Activated B cell treated with CpG ODN at 0.5 μM for 24 hours (primary cell): Measurements from ENCODE around the gene COL18A1. TPM values are rescaled to one million over a fixed set of nuclear protein-coding genes. Genes with fewer than 3 reads are reported as not detected.

Experiments
- ATAC-seq: fragments of 200-7000 bp; cut with Tn5 transposase; one replicate; pipeline ENCODE4 v1.10.0; 2021; ENCODE audit warnings: low read depth, mild to moderate bottlenecking, moderate library complexity
- CTCF ChIA-PET: fragments of 350-600 bp; sonication (Branson Sonifier 250); formaldehyde crosslinking; loops from one replicate; lab custom pipeline; 2021; ENCODE audit warnings: antibody characterized with exemption; lab: Charles Lee
- POLR2A ChIA-PET: fragments of 350-600 bp; sonication (Branson Sonifier 250); formaldehyde crosslinking; loops from one replicate; lab custom pipeline; 2021; ENCODE audit warnings: antibody characterized with exemption; lab: Charles Lee
- DNase-seq: peaks from one replicate; pipeline ENCODE4 v3.0.0; 2022
- H3K27ac Mint-ChIP-seq: one replicate; pipeline ENCODE4 v1.8.0; 2020; ENCODE audit warnings: mixed read lengths
- H3K27me3 Mint-ChIP-seq: one replicate; pipeline ENCODE4 v1.8.0; 2021; ENCODE audit warnings: mixed read lengths
- H3K36me3 Mint-ChIP-seq: one replicate; pipeline ENCODE4 v1.8.0; 2021; ENCODE audit warnings: low read depth, mixed read lengths
- H3K4me1 Mint-ChIP-seq: one replicate; pipeline ENCODE4 v1.8.0; 2021; ENCODE audit warnings: mixed read lengths
- H3K4me3 Mint-ChIP-seq: one replicate; pipeline ENCODE4 v1.8.0; 2020; ENCODE audit warnings: mild to moderate bottlenecking, mixed read lengths
- H3K9me3 Mint-ChIP-seq: one replicate; pipeline ENCODE4 v1.8.0; 2020; ENCODE audit warnings: mixed read lengths
- intact Hi-C: fragments of 100-400 bp; cut with micrococcal nuclease; formaldehyde crosslinking; loops from one replicate; pipeline ENCODE4 v1.15.1; 2024
- total RNA-seq: library from RNA; stranded (reverse); gene quantifications from 2 replicates; pipeline ENCODE4 v1.2.3, GENCODE V29; 2022
- TF ChIP-seq, protein P1 (sequence below): fragments of 200-600 bp; IDR thresholded peaks from one replicate; pipeline ENCODE4 v1.8.0; 2022; ENCODE audit warnings: antibody characterized with exemption, mild to moderate bottlenecking

COL18A1 gene
- total RNA-seq, 1 donor from 2014 or later = 1.6 TPM

DNA sequence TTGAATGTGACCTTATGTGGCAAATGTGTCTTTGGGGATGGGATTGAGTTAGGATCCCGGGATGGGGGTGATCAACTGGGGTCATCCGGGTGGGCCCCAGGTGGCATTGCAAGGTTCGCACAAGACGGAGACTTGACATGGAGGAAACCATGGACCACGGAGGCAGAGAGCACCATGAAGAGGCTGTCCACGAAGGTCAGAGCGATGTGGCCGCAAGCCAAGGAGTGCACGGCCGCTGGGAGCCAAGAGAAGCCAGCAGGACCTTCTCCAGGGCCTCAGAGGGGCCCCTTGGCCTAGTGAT lies 22.3 kb upstream of the COL18A1 start:
- peaks cover 2% of the 10 kb centered on the region for H3K9me3 Mint-ChIP-seq
- intact Hi-C loops = no loop called here
- no peaks in the 10 kb centered on the region for H3K4me1 Mint-ChIP-seq
- ATAC-seq (no peak), DNase-seq (no peak)
- H3K27ac Mint-ChIP-seq = no peak overlapping the region
- ChIA-PET CTCF (no interaction called here), POLR2A (no interaction called here)
- TF ChIP-seq, protein P1, sequence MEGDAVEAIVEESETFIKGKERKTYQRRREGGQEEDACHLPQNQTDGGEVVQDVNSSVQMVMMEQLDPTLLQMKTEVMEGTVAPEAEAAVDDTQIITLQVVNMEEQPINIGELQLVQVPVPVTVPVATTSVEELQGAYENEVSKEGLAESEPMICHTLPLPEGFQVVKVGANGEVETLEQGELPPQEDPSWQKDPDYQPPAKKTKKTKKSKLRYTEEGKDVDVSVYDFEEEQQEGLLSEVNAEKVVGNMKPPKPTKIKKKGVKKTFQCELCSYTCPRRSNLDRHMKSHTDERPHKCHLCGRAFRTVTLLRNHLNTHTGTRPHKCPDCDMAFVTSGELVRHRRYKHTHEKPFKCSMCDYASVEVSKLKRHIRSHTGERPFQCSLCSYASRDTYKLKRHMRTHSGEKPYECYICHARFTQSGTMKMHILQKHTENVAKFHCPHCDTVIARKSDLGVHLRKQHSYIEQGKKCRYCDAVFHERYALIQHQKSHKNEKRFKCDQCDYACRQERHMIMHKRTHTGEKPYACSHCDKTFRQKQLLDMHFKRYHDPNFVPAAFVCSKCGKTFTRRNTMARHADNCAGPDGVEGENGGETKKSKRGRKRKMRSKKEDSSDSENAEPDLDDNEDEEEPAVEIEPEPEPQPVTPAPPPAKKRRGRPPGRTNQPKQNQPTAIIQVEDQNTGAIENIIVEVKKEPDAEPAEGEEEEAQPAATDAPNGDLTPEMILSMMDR = no peak
- H3K27me3 Mint-ChIP-seq = peaks cover 21% of the 10 kb centered on the region
- H3K36me3 Mint-ChIP-seq = no peaks in the 10 kb centered on the region
- no peak overlapping the region for H3K4me3 Mint-ChIP-seq

DNA sequence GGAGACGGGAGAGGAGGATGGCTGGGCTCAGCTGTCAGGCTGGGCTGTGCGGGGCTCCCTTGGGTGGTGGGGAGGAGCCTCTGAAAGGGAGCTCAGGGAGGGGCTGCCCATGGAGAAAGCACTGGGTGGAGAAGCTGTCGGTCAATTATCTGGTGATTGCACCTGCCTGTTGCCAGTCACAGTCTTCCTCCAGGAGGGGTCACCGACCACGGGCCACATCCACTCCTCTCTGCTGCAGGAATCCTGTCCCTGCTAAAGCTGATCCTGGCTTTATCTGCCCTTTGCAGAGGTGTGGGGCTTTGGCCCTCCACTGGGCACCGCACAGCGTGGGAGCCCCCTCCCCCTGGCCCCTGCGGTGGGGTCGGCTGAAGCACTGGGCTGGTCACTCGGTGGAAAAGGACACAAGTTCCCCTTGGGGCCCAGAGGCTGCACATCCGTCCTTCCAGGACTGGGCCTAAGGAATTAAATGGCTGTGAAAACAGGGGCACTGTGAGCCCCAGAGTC lies 21.8 kb upstream of the COL18A1 start:
- Mint-ChIP-seq H3K4me3 (no peak overlapping the region), H3K9me3 (peaks cover 2% of the 10 kb centered on the region), H3K36me3 (no peaks in the 10 kb centered on the region), H3K4me1 (no peaks in the 10 kb centered on the region), H3K27me3 (peaks cover 20% of the 10 kb centered on the region), H3K27ac (no peak overlapping the region)
- ChIA-PET CTCF (no interaction called here), POLR2A (no interaction called here)
- DNase-seq (no peak), ATAC-seq (no peak)
- intact Hi-C loops = no loop called here
- TF ChIP-seq, protein P1 = no peak

DNA sequence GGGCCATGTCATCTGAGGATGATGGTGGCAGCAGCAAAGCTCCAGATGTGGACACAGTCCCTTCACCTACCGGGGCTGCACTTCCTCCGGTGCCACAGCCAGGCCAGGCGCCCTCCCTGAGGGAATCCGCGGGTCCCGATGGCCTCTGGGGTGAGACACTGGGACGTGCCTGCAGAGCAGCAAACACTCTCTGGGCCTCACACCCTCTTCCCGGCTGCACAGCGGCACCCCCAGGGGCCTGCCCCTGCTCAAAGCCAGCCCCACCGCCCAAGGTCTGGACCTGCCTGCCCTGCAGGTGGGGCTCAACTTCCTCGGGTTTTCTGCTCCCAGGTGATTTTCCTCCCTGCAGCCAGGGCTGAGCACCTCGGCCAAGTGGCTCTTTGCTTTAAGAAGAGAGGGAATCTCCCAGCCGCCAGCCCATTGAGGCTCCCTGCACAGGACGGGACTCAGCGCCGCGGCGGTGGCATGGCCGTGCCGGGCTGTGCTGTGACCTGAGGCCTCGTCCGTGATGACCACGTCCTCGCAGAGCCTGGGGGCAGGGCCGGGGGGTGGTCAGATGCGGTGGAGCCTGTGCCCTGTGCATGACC lies 21.3 kb upstream of the COL18A1 start:
- no peaks in the 10 kb centered on the region for H3K4me1 Mint-ChIP-seq
- no peak for DNase-seq
- CTCF ChIA-PET = no interaction called here
- H3K4me3 Mint-ChIP-seq = no peak overlapping the region
- intact Hi-C loops = no loop called here
- H3K9me3 Mint-ChIP-seq = peaks cover 2% of the 10 kb centered on the region
- no peak for ATAC-seq
- H3K27me3 Mint-ChIP-seq = peaks cover 17% of the 10 kb centered on the region
- H3K36me3 Mint-ChIP-seq = no peaks in the 10 kb centered on the region
- H3K27ac Mint-ChIP-seq = no peak overlapping the region
- POLR2A ChIA-PET = no interaction called here
- TF ChIP-seq, protein P1 = no peak

DNA sequence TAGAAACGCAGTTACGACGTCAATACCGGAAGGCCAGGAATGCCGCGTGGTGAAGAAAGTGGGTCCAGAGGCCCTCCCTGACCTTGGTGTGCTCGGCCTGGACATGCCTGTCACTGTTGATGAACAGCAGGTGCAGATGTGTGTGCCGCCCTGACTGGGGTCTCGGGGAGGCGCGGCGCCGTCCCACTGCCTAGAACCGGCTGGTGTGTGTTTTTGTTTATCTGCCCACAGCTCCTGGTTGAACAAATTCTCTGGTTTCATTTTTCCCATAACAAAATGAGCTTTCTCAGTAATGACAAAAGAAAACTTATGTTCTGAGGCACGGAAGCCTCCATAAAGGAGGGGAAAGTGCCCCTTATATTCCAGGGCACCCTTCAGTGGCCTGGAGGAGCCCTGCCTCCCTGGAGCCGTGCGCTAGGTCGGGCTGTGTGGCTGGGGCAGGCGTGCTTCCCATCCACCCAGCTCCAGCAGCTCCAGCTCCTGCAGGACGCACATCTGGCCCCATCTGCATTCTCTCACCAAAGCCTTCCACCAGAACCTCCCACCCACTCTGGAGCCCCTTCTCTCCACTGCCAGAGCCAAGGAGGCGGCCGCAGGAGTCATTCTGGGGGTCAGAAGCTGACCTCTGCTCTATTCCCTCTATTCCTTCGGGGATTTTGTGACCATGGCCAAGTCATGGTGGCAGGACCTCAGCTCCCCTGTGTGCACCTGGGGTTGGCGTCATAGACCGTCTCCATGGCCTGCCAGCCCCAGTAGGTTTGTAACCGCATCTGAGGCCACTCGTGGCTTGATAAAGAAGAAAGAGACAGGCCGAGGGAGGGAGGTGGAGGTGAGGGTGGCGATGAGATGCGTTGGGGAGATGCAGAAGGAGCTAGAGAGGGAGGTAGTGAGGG lies 20.1 kb upstream of the COL18A1 start:
- Mint-ChIP-seq H3K9me3 (peaks cover 2% of the 10 kb centered on the region), H3K4me3 (no peak overlapping the region), H3K27me3 (peaks cover 12% of the 10 kb centered on the region), H3K36me3 (no peaks in the 10 kb centered on the region), H3K27ac (no peak overlapping the region), H3K4me1 (no peaks in the 10 kb centered on the region)
- ChIA-PET CTCF (no interaction called here), POLR2A (no interaction called here)
- ATAC-seq = no peak
- intact Hi-C loops = no loop called here
- TF ChIP-seq, protein P1 = no peak
- DNase-seq = no peak

DNA sequence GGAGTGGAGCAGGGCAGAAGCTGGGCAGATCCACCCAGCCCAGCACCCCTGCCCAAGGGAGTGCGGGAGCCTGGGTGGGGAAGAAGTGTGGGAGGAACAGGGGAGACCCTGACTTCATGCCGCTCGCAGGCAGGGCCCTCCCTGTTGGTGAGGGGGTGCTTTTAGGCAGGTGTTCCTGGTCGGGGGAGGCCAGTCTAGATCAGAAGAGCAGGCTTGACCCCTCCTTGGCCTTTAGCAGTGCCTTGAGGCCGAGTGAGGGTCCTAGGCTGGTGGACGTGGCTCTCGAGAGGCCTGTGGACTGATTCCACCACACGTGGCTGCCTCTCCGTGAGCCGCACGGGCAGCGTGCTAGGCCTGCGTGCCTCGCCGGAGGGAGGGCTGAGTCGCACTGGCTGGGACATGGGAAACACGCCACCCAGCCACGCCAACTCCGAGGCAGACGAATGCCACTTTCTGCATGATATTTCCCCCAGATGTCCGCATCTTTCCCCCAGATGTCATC lies 19.4 kb upstream of the COL18A1 start:
- H3K4me1 Mint-ChIP-seq = no peaks in the 10 kb centered on the region
- intact Hi-C loops = no loop called here
- DNase-seq (no peak), ATAC-seq (no peak)
- ChIA-PET CTCF (no interaction called here), POLR2A (no interaction called here)
- peaks cover 2% of the 10 kb centered on the region for H3K9me3 Mint-ChIP-seq
- no peak overlapping the region for H3K27ac Mint-ChIP-seq
- H3K27me3 Mint-ChIP-seq = peaks cover 11% of the 10 kb centered on the region
- TF ChIP-seq, protein P1 = no peak
- H3K4me3 Mint-ChIP-seq = no peak overlapping the region
- no peaks in the 10 kb centered on the region for H3K36me3 Mint-ChIP-seq
